HepG2 (cell line): Measurements from ENCODE around the gene B3GALT6. TPM values are rescaled to one million over a fixed set of nuclear protein-coding genes. Genes with fewer than 3 reads are reported as not detected.

ENCODE experiments used
- ATAC-seq: fragments of 200-7000 bp; cut with Tn5 transposase; 3 replicates; pipeline ENCODE4 v1.9.1; 2020; ENCODE audit warnings: mild to moderate bottlenecking, moderate library complexity
- BruUV-seq: library from RNA; stranded (reverse); fragments of 400-500 nt; replicated peaks from 2 replicates; lab custom pipeline; 2021; lab: Mats Ljungman, UMichigan
- CTCF ChIA-PET: fragments of 300-600 bp; formaldehyde crosslinking; extraction: SDS; loops from one replicate; lab custom pipeline; 2021; ENCODE audit warnings: low total read pairs, inconsistent platforms, low intra/inter-chr PET ratio; lab: Yijun Ruan, JAX
- POLR2A ChIA-PET: fragments of 350-600 bp; sonication (Branson Sonifier 250); formaldehyde crosslinking; loops from one replicate; lab custom pipeline; 2020; ENCODE audit warnings: antibody characterized with exemption, inconsistent platforms; lab: Yijun Ruan, JAX
- DNase-seq: peaks from one replicate; pipeline ENCODE4 v3.0.0-alpha.2; 2015; ENCODE audit warnings: low spot score
- FAIRE-seq: peaks from 3 replicates; lab custom pipeline; 2011; peaks lifted over from hg19 to GRCh38; lab: Jason Lieb, UNC
- H2AFZ ChIP-seq: one replicate; pipeline ENCODE4 v1.6.1; 2011; ENCODE audit warnings: low read length, inconsistent platforms
- H3K27ac ChIP-seq: fragments of 300-600 bp; 3 replicates; pipeline ENCODE4 v1.8.0; 2011; ENCODE audit warnings: mixed run types, mild to moderate bottlenecking, mixed read lengths, low read length, inconsistent platforms; ENCODE audit not compliant: insufficient read depth; ENCODE audit errors: extremely low read length
- H3K27me3 ChIP-seq, 2 experiments: fragments of 200-600 bp in 1 of 2; 2 replicates in 1 of 2; 3 replicates in 1 of 2; pipeline versions ENCODE4 v1.6.0 to v1.8.0; 2011; ENCODE audit warnings: low read length in 2 of 2, mild to moderate bottlenecking in 2 of 2, moderate library complexity in 2 of 2, inconsistent platforms in 1 of 2; ENCODE audit not compliant: insufficient read depth in 2 of 2, control insufficient read depth in 1 of 2
- H3K36me3 ChIP-seq, 2 experiments: fragments of 200-600 bp in 1 of 2; replicated peaks in 1 of 2; 2 replicates in 1 of 2; 3 replicates in 1 of 2; pipeline versions ENCODE4 v1.5.1 to v1.8.0; 2011; ENCODE audit warnings: low read length in 2 of 2, inconsistent platforms in 1 of 2; ENCODE audit not compliant: insufficient read depth in 2 of 2, control insufficient read depth in 1 of 2
- H3K4me1 ChIP-seq: 2 replicates; pipeline ENCODE4 v1.5.1; 2012; ENCODE audit warnings: low read length, inconsistent platforms; ENCODE audit not compliant: insufficient read depth
- H3K4me2 ChIP-seq: 2 replicates; pipeline ENCODE4 v1.6.0; 2011; ENCODE audit warnings: low read depth, low read length, inconsistent platforms
- H3K4me3 ChIP-seq, 3 experiments: fragments of 200-600 bp in 1 of 3; sonication (generic), shearing (Covaris generic) in 1 of 3; replicated peaks in 1 of 3; 2 replicates each; pipeline ENCODE4 v1.5.1; 2011 to 2016; ENCODE audit warnings: low read length in 3 of 3, inconsistent platforms in 2 of 3, low read depth in 2 of 3, mild to moderate bottlenecking in 2 of 3, control low read depth in 1 of 3, mixed read lengths in 1 of 3; ENCODE audit not compliant: insufficient read depth in 1 of 3
- H3K79me2 ChIP-seq: one replicate; pipeline ENCODE4 v1.6.1; 2011; ENCODE audit warnings: low read length, inconsistent platforms; ENCODE audit not compliant: insufficient read depth
- H3K9ac ChIP-seq: 2 replicates; pipeline ENCODE4 v1.6.0; 2011; ENCODE audit warnings: mild to moderate bottlenecking, low read depth, low read length, inconsistent platforms; ENCODE audit not compliant: insufficient read depth
- H3K9me3 ChIP-seq: 2 replicates; pipeline ENCODE4 v1.5.1; 2012; ENCODE audit warnings: mild to moderate bottlenecking, low read length
- H4K20me1 ChIP-seq: 2 replicates; pipeline ENCODE4 v1.6.0; 2011; ENCODE audit warnings: inconsistent platforms, mild to moderate bottlenecking, low read length, moderate library complexity; ENCODE audit not compliant: insufficient read depth
- EZH2 ChIP-seq: conservative IDR thresholded peaks from 2 replicates; pipeline ENCODE4 v1.6.1; 2012; ENCODE audit warnings: mild to moderate bottlenecking, low read depth, low read length, moderate library complexity
- HMGA1 ChIP-seq: sonication (generic); formaldehyde crosslinking; conservative IDR thresholded peaks from 2 replicates; pipeline ENCODE4 v1.4.0; 2020; ENCODE audit warnings: missing genetic modification reagents
- HNRNPL ChIP-seq: fragments of 200-400 bp; formaldehyde crosslinking; IDR thresholded peaks from 2 replicates; pipeline ENCODE4 v1.6.1; 2017; ENCODE audit warnings: mild to moderate bottlenecking, low read depth, low read length
- MATR3 ChIP-seq: sonication (generic); formaldehyde crosslinking; IDR thresholded peaks from 2 replicates; pipeline ENCODE4 v1.4.0; 2020; ENCODE audit warnings: missing genetic modification reagents
- MTF2 ChIP-seq: sonication (generic); formaldehyde crosslinking; IDR thresholded peaks from 2 replicates; pipeline ENCODE4 v1.5.0; 2020; ENCODE audit warnings: missing genetic modification reagents, borderline replicate concordance
- SAFB2 ChIP-seq: sonication (generic); formaldehyde crosslinking; IDR thresholded peaks from 2 replicates; pipeline ENCODE4 v1.5.1; 2020; ENCODE audit warnings: missing genetic modification reagents, low read depth, mild to moderate bottlenecking, borderline replicate concordance
- TCF12 ChIP-seq, 2 experiments: fragments of 450-650 bp in 1 of 2; sonication (generic) in 1 of 2; formaldehyde crosslinking in 1 of 2; IDR thresholded peaks; 2 replicates each; pipeline versions ENCODE4 v1.6.1 to v1.8.0; 2017 to 2022; ENCODE audit warnings: antibody characterized with exemption in 1 of 2, mild to moderate bottlenecking in 1 of 2, missing genetic modification reagents in 1 of 2, moderate library complexity in 1 of 2
- TFE3 ChIP-seq: IDR thresholded peaks from 2 replicates; pipeline ENCODE4 v1.6.1; 2016
- TGIF2 ChIP-seq: IDR thresholded peaks from 2 replicates; pipeline ENCODE4 v1.6.1; 2016; ENCODE audit warnings: control low read depth, missing compliant biosample characterization
- ZBTB7A ChIP-seq: sonication (generic); formaldehyde crosslinking; IDR thresholded peaks from 2 replicates; pipeline ENCODE4 v1.8.0; 2022; ENCODE audit warnings: mild to moderate bottlenecking, missing genetic modification reagents
- ZNF740 ChIP-seq: sonication (generic); formaldehyde crosslinking; IDR thresholded peaks from 2 replicates; pipeline ENCODE4 v1.4.0; 2020; ENCODE audit warnings: missing genetic modification reagents
- WGBS: methylation state at CpG from one replicate; pipeline ENCODE4 v1.1.6; 2017; ENCODE audit warnings: low lambda C conversion rate; 5-methylcytosine and 5-hydroxymethylcytosine counted together
- in situ Hi-C: cut with HindIII; loops from 2 replicates; pipeline ENCODE4 v1.10.0; 2017; ENCODE audit warnings: low pct_unique_long_range_greater_than_20kb; ENCODE audit not compliant: extremely low pct_ligation_motif_present
- intact Hi-C: fragments of 100-400 bp; cut with micrococcal nuclease; formaldehyde crosslinking; loops from one replicate; pipeline ENCODE4 v1.10.0; 2022; ENCODE audit not compliant: unreplicated experiment
- polyA plus RNA-seq, 8 experiments: library from polyadenylated mRNA; depleted of rRNA in 3 of 8; stranded (reverse) in 7 of 8; unstranded in 1 of 8; fragments of >200 nt; fragmentation: Illumina TruSeq in 4 of 8; extraction: Trizol in 4 of 8; gene quantifications; 2 replicates each; pipeline versions ENCODE4 v1.2.1 to v1.2.3, GENCODE V29; 2011 to 2016; ENCODE audit warnings: low read depth in 4 of 8, missing spikeins in 1 of 8, mixed read lengths in 1 of 8; ENCODE audit not compliant: insufficient read depth in 1 of 8
- total RNA-seq, 5 experiments: library from RNA; depleted of rRNA; stranded (reverse); fragments of >200 nt; fragmentation: Illumina TruSeq; extraction: Trizol; gene quantifications; 2 replicates each; pipeline ENCODE4 v1.2.3, GENCODE V29; 2016; ENCODE audit warnings: low read depth in 1 of 5

The B3GALT6 gene
- total and polyA plus RNA-seq, 2 of the 13 experiments (the other 11 are each of a cell fraction or from before 2014, with no cell fraction given) = 3.9 to 14.2 TPM

GRCh38 chr1:1206376-1206965 is 25.6 kb upstream of the B3GALT6 start, which contains the start of gene TNFRSF18:
TSS of gene TNFRSF18 (minus strand) at chr1:1206592. CDS start at chr1:1206571, 21 bp downstream.
- POLR2A ChIA-PET = no interaction called here
- in situ Hi-C loops = no loop called here
- peak within 1 kb of the TSS in 1 of 3 experiments; percentile 18; a peak in 1 of 6 replicates for H3K4me3 ChIP-seq
- peak; percentile 31 for ATAC-seq
- no peak for FAIRE-seq
- TF ChIP-seq MTF2 (CRISPR knock-in tag) (0 out of 2 replicates have a peak, but pooled peaks have one; percentile 53), ZBTB7A (CRISPR knock-in tag) (no peak), SAFB2 (CRISPR knock-in tag) (no peak), MATR3 (CRISPR knock-in tag) (no peak), EZH2 (0 out of 2 replicates have a peak, but pooled peaks have one; percentile 82), HNRNPL (0 out of 2 replicates have a peak, but pooled peaks have one; percentile 11), HMGA1 (CRISPR knock-in tag) (no peak), ZNF740 (no peak), TCF12 (IDR thresholded peaks at IDR 0.05) (no peak), TCF12 (CRISPR knock-in tag; IDR thresholded peaks at IDR 0.05) (no peak), TGIF2 (CRISPR knock-in tag) (no peak), TFE3 (no peak)
- CTCF ChIA-PET = no interaction called here
- peaks cover 18 to 75% of the 10 kb centered on the region in 2 experiments; a peak in 4 of 5 replicates for H3K27me3 ChIP-seq
- 14% methylated on average over 12 of the region's 49 CpGs for WGBS
- H4K20me1 ChIP-seq = no peaks in the 10 kb centered on the region
- no peak within 1 kb of the TSS for H3K27ac ChIP-seq
- no peaks in the 10 kb centered on the region for H3K36me3 ChIP-seq
- H3K9me3 ChIP-seq = no peaks in the 10 kb centered on the region
- no TSS peak for BruUV-seq
- DNase-seq = no peak
- H3K79me2 ChIP-seq = no peaks in the 10 kb centered on the region
- no peaks in the 10 kb centered on the region for H3K4me1 ChIP-seq
- no peak within 1 kb of the TSS for H2AFZ ChIP-seq
- no peak within 1 kb of the TSS for H3K9ac ChIP-seq
- intact Hi-C loops = no loop called here
- H3K4me2 ChIP-seq = peak within 1 kb of the TSS; percentile 34; the same call in 1 of the 2 replicates
